OCI-LY1 (cell line): ENCODE measurements around the gene KHDC1.

Experiments
- EZH2 ChIP-seq: fragments of 200-600 bp; sonication (generic), shearing (Covaris generic); IDR thresholded peaks from 2 replicates; pipeline ENCODE4 v1.8.0; 2017; ENCODE audit warnings: borderline replicate concordance, mixed run types, mild to moderate bottlenecking, antibody characterized with exemption, low read length, moderate library complexity, mixed read lengths
- TF ChIP-seq, protein P1 (sequence below): fragments of 200-600 bp; sonication (generic), shearing (Covaris generic); IDR thresholded peaks from 2 replicates; pipeline ENCODE4 v1.5.1; 2017; ENCODE audit warnings: mild to moderate bottlenecking, antibody characterized with exemption, low read length, moderate library complexity, mixed read lengths

DNA sequence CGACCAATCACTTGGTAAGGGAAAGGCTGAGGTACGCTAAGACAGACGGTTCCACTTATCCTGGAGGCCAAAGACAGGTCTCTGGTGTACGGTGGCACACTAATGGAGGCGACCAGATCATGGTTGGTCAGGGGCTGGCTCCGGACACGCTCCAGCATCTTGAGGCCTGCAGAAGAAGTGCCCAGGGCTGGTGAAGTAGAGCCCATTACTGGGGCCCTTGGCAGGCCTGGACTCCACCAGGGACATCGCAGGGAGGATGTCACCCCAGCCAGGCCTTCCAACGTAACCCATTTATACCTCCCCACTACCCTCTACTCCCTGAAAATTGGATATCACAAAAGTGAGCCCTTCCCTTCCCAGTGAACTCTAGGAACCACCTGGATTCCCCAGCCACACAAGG is 53.9 kb downstream of the KHDC1 start:
- no peak for TF ChIP-seq EZH2
- TF ChIP-seq, protein P1, sequence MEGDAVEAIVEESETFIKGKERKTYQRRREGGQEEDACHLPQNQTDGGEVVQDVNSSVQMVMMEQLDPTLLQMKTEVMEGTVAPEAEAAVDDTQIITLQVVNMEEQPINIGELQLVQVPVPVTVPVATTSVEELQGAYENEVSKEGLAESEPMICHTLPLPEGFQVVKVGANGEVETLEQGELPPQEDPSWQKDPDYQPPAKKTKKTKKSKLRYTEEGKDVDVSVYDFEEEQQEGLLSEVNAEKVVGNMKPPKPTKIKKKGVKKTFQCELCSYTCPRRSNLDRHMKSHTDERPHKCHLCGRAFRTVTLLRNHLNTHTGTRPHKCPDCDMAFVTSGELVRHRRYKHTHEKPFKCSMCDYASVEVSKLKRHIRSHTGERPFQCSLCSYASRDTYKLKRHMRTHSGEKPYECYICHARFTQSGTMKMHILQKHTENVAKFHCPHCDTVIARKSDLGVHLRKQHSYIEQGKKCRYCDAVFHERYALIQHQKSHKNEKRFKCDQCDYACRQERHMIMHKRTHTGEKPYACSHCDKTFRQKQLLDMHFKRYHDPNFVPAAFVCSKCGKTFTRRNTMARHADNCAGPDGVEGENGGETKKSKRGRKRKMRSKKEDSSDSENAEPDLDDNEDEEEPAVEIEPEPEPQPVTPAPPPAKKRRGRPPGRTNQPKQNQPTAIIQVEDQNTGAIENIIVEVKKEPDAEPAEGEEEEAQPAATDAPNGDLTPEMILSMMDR: no peak
